ENCODE results near the gene B3GNT7.

DNA sequence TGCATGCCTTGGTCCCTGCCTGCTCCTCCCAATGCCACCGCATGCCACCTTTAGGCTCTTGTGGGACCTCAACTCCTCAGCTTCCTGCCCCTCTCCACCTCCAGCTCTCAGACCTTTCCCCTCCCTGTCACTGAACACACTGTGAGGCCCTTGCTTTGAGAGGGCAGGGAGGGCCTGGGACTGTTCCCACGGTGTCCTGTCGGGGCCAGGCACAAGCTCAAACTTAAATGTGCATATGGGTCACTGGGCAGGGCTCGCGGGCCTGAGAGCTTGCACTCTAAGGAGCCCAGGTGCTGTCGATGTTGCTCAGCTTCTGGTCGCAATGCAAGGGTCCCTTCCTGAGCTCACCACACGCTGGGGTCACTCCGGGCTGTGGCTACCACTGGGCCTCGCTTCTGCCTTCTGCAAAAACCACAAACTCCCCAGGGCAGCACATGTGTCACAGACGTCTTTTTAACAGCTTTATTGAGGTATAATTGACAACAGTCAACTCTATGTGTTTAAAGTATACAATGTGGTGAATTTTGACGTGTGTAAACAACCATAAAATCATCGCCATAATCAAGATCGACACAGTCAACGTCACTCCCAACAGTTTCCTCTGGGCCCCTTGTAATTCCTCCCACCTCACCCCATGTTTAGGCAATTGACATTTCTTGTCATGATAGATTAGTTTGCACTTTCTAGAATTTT lies 11.9 kb upstream of the B3GNT7 start:
- TF ChIP-seq, protein P1, sequence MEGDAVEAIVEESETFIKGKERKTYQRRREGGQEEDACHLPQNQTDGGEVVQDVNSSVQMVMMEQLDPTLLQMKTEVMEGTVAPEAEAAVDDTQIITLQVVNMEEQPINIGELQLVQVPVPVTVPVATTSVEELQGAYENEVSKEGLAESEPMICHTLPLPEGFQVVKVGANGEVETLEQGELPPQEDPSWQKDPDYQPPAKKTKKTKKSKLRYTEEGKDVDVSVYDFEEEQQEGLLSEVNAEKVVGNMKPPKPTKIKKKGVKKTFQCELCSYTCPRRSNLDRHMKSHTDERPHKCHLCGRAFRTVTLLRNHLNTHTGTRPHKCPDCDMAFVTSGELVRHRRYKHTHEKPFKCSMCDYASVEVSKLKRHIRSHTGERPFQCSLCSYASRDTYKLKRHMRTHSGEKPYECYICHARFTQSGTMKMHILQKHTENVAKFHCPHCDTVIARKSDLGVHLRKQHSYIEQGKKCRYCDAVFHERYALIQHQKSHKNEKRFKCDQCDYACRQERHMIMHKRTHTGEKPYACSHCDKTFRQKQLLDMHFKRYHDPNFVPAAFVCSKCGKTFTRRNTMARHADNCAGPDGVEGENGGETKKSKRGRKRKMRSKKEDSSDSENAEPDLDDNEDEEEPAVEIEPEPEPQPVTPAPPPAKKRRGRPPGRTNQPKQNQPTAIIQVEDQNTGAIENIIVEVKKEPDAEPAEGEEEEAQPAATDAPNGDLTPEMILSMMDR (IDR thresholded peaks at IDR 0.05; ENCODE audit: low read depth, low read length, poor library complexity, severe bottlenecking), result no peak
- no peak for TF ChIP-seq EZH2phosphoT487 (IDR thresholded peaks at IDR 0.05; ENCODE audit: borderline replicate concordance, low read length)
